WTC11 (cell line): Measurements from ENCODE around the gene KRTAP19-3. TPM values are rescaled to one million over a fixed set of nuclear protein-coding genes. Genes with fewer than 3 reads are reported as not detected.

Experiments
- AR ChIP-seq: fragments of 250-450 bp; sonication (Bioruptor Pico); IDR thresholded peaks from 2 replicates; pipeline ENCODE4 v1.9.0; 2021; ENCODE audit warnings: mild to moderate bottlenecking
- ARID4B ChIP-seq: sonication (generic); formaldehyde crosslinking; IDR thresholded peaks from 2 replicates; pipeline ENCODE4 v1.8.0; 2023; ENCODE audit warnings: missing genetic modification reagents, mild to moderate bottlenecking, borderline replicate concordance
- CREB1 ChIP-seq: sonication (generic); formaldehyde crosslinking; IDR thresholded peaks from 2 replicates; pipeline ENCODE4 v1.8.0; 2023; ENCODE audit warnings: mild to moderate bottlenecking, missing genetic modification reagents
- SMAD4 ChIP-seq: sonication (generic); formaldehyde crosslinking; IDR thresholded peaks from 2 replicates; pipeline ENCODE4 v1.8.0; 2022; ENCODE audit warnings: mild to moderate bottlenecking, missing genetic modification reagents
- SOX15 ChIP-seq: fragments of 250-450 bp; sonication (Bioruptor Pico); IDR thresholded peaks from 2 replicates; pipeline ENCODE4 v1.9.0; 2021; ENCODE audit warnings: mild to moderate bottlenecking
- TCF7 ChIP-seq: sonication (generic); formaldehyde crosslinking; IDR thresholded peaks from 2 replicates; pipeline ENCODE4 v1.8.0; 2022; ENCODE audit warnings: mild to moderate bottlenecking, low read depth, missing genetic modification reagents, moderate library complexity
- TP53 ChIP-seq: sonication (generic); formaldehyde crosslinking; IDR thresholded peaks from 2 replicates; pipeline ENCODE4 v1.8.1; 2023; ENCODE audit warnings: mild to moderate bottlenecking, missing genetic modification reagents
- USF1 ChIP-seq: sonication (generic); formaldehyde crosslinking; IDR thresholded peaks from 2 replicates; pipeline ENCODE4 v1.8.0; 2022; ENCODE audit warnings: mild to moderate bottlenecking, missing genetic modification reagents
- USF2 ChIP-seq: sonication (generic); formaldehyde crosslinking; IDR thresholded peaks from 2 replicates; pipeline ENCODE4 v1.8.1; 2023; ENCODE audit warnings: mild to moderate bottlenecking, missing genetic modification reagents, moderate library complexity
- ZNF121 ChIP-seq: sonication (generic); formaldehyde crosslinking; IDR thresholded peaks from 2 replicates; pipeline ENCODE4 v1.8.0; 2023; ENCODE audit warnings: missing genetic modification reagents
- ZNF425 ChIP-seq: fragments of 250-450 bp; sonication (Bioruptor Pico); conservative IDR thresholded peaks from 2 replicates; pipeline ENCODE4 v1.9.0; 2021; ENCODE audit warnings: mild to moderate bottlenecking
- ZNF512 ChIP-seq: sonication (generic); formaldehyde crosslinking; IDR thresholded peaks from 2 replicates; pipeline ENCODE4 v1.8.1; 2022; ENCODE audit warnings: missing genetic modification reagents, borderline replicate concordance
- ZNF532 ChIP-seq: fragments of 250-450 bp; sonication (Bioruptor Pico); IDR thresholded peaks from 2 replicates; pipeline ENCODE4 v1.9.0; 2021; ENCODE audit warnings: mild to moderate bottlenecking, borderline replicate concordance
- total RNA-seq: library from RNA; stranded (reverse); gene quantifications from 3 replicates; pipeline ENCODE4 v1.2.3, GENCODE V29; 2021

Gene KRTAP19-3
- total RNA-seq, 1 experiment from 2014 or later = not detected

GRCh38 chr21:30497065-30497464 lies 5.3 kb upstream of the KRTAP19-3 start, which contains the start of gene KRTAP19-4 (continued):
- TF ChIP-seq AR (no peak), USF2 (no peak), ARID4B (no peak), USF1 (CRISPR knock-in tag) (no peak), ZNF512 (CRISPR knock-in tag) (no peak), SMAD4 (no peak), SOX15 (CRISPR knock-in tag) (no peak), TCF7 (CRISPR knock-in tag) (no peak), ZNF532 (CRISPR knock-in tag) (no peak), ZNF121 (CRISPR knock-in tag) (no peak), ZNF425 (CRISPR knock-in tag) (no peak), TP53 (no peak), CREB1 (CRISPR knock-in tag) (no peak)
